ENCODE results near the gene IMP3. TPM values are rescaled to one million over a fixed set of nuclear protein-coding genes. Genes with fewer than 3 reads are reported as not detected.

Gene IMP3
- total and polyA plus RNA-seq, 9 of the 15 experiments (the other 6 are each of a cell fraction or from before 2014, with no cell fraction given), result 14.5 to 160 (median 74.4) TPM

DNA sequence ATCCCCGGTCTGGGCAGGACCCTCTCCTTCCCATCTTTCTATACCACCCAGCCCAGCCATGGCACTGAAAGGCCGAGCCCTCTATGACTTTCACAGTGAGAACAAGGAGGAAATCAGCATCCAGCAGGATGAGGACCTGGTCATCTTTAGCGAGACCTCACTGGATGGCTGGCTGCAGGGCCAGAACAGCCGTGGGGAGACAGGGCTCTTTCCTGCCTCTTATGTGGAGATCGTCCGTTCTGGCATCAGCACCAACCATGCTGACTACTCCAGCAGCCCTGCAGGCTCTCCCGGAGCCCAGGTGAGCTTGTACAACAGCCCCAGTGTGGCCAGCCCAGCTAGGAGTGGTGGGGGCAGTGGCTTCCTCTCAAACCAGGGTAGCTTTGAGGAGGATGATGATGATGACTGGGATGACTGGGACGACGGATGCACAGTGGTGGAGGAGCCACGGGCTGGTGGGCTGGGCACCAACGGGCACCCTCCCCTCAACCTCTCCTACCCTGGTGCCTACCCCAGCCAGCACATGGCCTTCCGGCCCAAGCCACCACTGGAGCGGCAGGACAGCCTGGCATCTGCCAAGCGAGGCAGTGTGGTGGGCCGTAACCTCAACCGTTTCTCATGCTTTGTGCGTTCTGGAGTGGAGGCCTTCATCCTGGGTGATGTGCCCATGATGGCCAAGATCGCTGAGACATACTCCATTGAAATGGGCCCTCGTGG is 9.2 kb upstream of the IMP3 start:
- FAIRE-seq, result no peak
- intact Hi-C loops (cut with micrococcal nuclease) (no loop called here), in situ Hi-C loops (cut with MboI) (no loop called here)
- no TSS peak for BruUV-seq (replicated peaks)
- no peaks in the 10 kb centered on the region for H3K9me3 ChIP-seq (replicated peaks; ENCODE audit: control insufficient read depth, insufficient read depth, low read depth, low read length)
- ATAC-seq, result no peak
- no peaks in the 10 kb centered on the region for H3K27me3 ChIP-seq (ENCODE audit: control insufficient read depth in 2 of 2, insufficient read depth in 2 of 2, low read length in 2 of 2)
- no peak overlapping the region for H3K27ac ChIP-seq (ENCODE audit: extremely low read depth, low read depth, low read length)
- WGBS (ENCODE audit: insufficient coverage, low coverage, missing lambda C conversion rate), result 80% methylated on average over 18 of the region's 19 CpGs
- H3K4me3 ChIP-seq, result peak overlapping the region; percentile 79
- no peak for DNase-seq (ENCODE audit: extremely low read depth in 1 of 4, low spot score in 3 of 4)
- ChIA-PET POLR2A (interaction anchor here (1.0 to 4.3 kb wide), 3 partner anchors 8 to 195 kb away, joined by 3 to 20 read pairs (median 4); partner anchors contain the start of gene IMP3), CTCF (ENCODE audit: low intra/inter-chr PET ratio) (no interaction called here)
- peaks cover 50 to 68% of the 10 kb centered on the region in 2 experiments for H3K4me1 ChIP-seq (replicated peaks in 1 of 2; ENCODE audit: control insufficient read depth in 2 of 2, insufficient read depth in 2 of 2, low read length in 2 of 2)
- H3K79me2 ChIP-seq (ENCODE audit: control insufficient read depth, insufficient read depth, low read length), result peaks cover 72% of the 10 kb centered on the region
- H3K36me3 ChIP-seq (ENCODE audit: control insufficient read depth, insufficient read depth, low read length), result peaks cover 18% of the 10 kb centered on the region; the same call in 2 of the 3 replicates
- H2AFZ ChIP-seq (ENCODE audit: low read depth, low read length), result no peak overlapping the region
- peak overlapping the region; percentile 86 to 97; a peak in 3 of 4 replicates for H3K9ac ChIP-seq (ENCODE audit: insufficient read depth in 1 of 2, low read depth in 2 of 2, low read length in 2 of 2)
- H3K9me1 ChIP-seq (ENCODE audit: control insufficient read depth, insufficient read depth, low read length), result no peaks in the 10 kb centered on the region
- no peaks in the 10 kb centered on the region for H4K20me1 ChIP-seq (replicated peaks; ENCODE audit: control insufficient read depth, insufficient read depth, low read length)
- peak overlapping the region; percentile 96 for H3K4me2 ChIP-seq (ENCODE audit: insufficient read depth, low read length)
- TF ChIP-seq, protein P1, sequence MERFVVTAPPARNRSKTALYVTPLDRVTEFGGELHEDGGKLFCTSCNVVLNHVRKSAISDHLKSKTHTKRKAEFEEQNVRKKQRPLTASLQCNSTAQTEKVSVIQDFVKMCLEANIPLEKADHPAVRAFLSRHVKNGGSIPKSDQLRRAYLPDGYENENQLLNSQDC (CRISPR knock-in tag; IDR thresholded peaks at IDR 0.05), result no peak
- TF ChIP-seq, protein P2, sequence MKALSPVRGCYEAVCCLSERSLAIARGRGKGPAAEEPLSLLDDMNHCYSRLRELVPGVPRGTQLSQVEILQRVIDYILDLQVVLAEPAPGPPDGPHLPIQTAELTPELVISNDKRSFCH (CRISPR knock-in tag; IDR thresholded peaks at IDR 0.05), result no peak
- TF ChIP-seq, protein P2 (tag; IDR thresholded peaks at IDR 0.05), result no peak
- TF ChIP-seq, protein P3, sequence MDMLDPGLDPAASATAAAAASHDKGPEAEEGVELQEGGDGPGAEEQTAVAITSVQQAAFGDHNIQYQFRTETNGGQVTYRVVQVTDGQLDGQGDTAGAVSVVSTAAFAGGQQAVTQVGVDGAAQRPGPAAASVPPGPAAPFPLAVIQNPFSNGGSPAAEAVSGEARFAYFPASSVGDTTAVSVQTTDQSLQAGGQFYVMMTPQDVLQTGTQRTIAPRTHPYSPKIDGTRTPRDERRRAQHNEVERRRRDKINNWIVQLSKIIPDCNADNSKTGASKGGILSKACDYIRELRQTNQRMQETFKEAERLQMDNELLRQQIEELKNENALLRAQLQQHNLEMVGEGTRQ (CRISPR knock-in tag; IDR thresholded peaks at IDR 0.05), result no peak
- TF ChIP-seq ZBTB8A (IDR thresholded peaks at IDR 0.05; ENCODE audit: partially characterized antibody), result no peak
- TF ChIP-seq XRCC4 (IDR thresholded peaks at IDR 0.05; ENCODE audit: extremely low read depth, insufficient read depth, insufficient read length), result no peak
- TF ChIP-seq PCBP2 (IDR thresholded peaks at IDR 0.05; ENCODE audit: low read depth, low read length, poor library complexity, severe bottlenecking), result no peak
- no peak for TF ChIP-seq CTBP1 (IDR thresholded peaks at IDR 0.05; ENCODE audit: borderline replicate concordance)
- peak; percentile 25 for TF ChIP-seq KDM5B (IDR thresholded peaks at IDR 0.05; ENCODE audit: insufficient replicate concordance, low read depth, low read length)
- no peak for TF ChIP-seq ZNF274 (IDR thresholded peaks at IDR 0.05; ENCODE audit: borderline replicate concordance, low read depth, low read length)
- TF ChIP-seq ZNF174 (CRISPR knock-in tag; IDR thresholded peaks at IDR 0.05), result no peak
- TF ChIP-seq KAT2B (IDR thresholded peaks at IDR 0.05; ENCODE audit: low read depth, low read length), result no peak
- no peak for TF ChIP-seq U2AF2 (optimal IDR thresholded peaks at IDR 0.05; ENCODE audit: low read depth, low read length)
- 0 out of 2 replicates have a peak, but pooled peaks have one; percentile 4 for TF ChIP-seq PHF8 (IDR thresholded peaks at IDR 0.05; ENCODE audit: borderline replicate concordance, low read length)
- TF ChIP-seq, protein P4, sequence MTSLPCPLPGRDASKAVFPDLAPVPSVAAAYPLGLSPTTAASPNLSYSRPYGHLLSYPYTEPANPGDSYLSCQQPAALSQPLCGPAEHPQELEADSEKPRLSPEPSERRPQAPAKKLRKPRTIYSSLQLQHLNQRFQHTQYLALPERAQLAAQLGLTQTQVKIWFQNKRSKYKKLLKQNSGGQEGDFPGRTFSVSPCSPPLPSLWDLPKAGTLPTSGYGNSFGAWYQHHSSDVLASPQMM (CRISPR knock-in tag; IDR thresholded peaks at IDR 0.05), result no peak
- TF ChIP-seq, protein P5, sequence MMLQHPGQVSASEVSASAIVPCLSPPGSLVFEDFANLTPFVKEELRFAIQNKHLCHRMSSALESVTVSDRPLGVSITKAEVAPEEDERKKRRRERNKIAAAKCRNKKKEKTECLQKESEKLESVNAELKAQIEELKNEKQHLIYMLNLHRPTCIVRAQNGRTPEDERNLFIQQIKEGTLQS (IDR thresholded peaks at IDR 0.05), result no peak
- TF ChIP-seq, protein P5 (CRISPR knock-in tag; conservative IDR thresholded peaks at IDR 0.05), result no peak
- TF ChIP-seq TRIM28 (IDR thresholded peaks at IDR 0.05), result no peak
- peak; percentile 49 for TF ChIP-seq RBFOX2 (IDR thresholded peaks at IDR 0.05; ENCODE audit: low read depth, low read length)
- TF ChIP-seq THRAP3 (IDR thresholded peaks at IDR 0.05; ENCODE audit: borderline replicate concordance), result no peak
